Activated CD4-positive, alpha-beta T cell treated with anti-CD3 and anti-CD28 coated beads for 24 hours (primary cell): ENCODE data around the gene CIB1.

Experiments
- DNase-seq, 2 donors: peaks; one replicate each; pipeline ENCODE4 v3.0.0-alpha.2; 2020; ENCODE audit warnings: low read depth in 2 of 2

The CIB1 gene

DNA sequence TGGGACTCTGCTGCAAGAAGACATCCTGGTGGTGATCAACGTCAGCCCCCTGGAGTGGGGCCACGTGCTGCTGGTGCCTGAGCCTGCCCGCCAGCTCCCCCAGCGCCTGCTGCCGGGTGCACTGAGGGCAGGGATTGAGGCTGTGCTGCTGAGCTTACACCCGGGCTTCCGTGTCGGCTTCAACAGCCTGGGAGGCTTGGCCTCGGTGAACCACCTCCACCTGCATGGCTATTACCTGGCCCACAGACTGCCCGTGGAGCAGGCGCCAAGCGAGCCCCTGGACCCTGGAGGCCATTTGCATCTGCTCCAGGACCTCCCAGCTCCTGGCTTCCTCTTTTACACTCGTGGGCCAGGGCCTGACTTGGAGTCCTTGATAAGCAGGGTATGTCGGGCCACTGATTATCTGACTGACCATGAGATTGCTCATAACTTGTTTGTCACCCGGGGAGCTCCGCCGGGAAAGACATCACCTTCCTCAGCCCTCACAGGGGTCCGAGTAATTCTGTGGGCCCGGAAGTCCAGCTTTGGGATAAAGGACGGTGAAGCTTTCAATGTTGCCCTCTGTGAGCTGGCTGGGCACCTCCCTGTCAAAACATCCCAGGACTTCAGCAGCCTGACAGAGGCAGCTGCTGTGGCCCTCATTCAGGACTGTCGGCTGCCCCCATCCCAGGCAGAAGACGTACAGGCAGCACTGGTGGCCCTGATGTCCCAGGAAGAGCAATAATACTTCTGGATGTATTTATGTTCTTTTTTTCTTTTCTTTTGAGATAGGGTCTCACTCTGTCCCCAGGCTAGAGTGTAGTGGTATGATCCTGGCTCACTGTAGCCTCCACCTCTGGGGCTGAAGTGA is 7.8 kb upstream of the CIB1 start:
- DNase-seq: no peak

GRCh38 chr15:90240856-90241255 is 7.1 kb upstream of the CIB1 start:
- DNase-seq: no peak

- no peak for DNase-seq
Observed at GRCh38 chr15:90239371-90239770, 5.6 kb upstream of the CIB1 start.

- no peak for DNase-seq
Observed at GRCh38 chr15:90234096-90234988, 601 bp upstream of the CIB1 start, which contains the start of gene GDPGP1. Gene GDPGP1, plus strand, starts transcription at chr15:90234209. Its CDS starts 6,700 bp downstream, at chr15:90240909.

DNA sequence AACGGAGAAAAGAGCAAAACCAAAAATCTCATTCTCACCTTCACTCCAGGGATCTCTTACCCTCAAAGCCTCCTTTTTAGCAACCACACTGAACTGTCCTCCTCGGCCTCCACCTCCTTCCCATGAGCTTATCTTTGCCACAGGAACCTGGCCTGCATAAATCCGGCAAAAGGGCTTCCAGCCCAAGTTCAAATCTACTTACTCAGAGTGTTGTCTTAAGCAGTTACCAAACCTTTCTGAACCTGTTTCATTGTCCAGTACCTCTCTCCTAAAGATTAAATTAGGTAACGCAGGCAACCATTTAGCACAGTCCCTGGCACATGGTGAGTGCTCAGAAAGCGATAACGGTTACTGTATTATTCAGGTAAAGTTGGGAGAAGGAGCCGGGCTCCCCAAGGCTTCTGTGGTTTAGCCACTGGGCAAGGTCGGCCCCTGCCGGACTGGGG is 777 bp downstream of the CIB1 start:
- no peak for DNase-seq

DNA sequence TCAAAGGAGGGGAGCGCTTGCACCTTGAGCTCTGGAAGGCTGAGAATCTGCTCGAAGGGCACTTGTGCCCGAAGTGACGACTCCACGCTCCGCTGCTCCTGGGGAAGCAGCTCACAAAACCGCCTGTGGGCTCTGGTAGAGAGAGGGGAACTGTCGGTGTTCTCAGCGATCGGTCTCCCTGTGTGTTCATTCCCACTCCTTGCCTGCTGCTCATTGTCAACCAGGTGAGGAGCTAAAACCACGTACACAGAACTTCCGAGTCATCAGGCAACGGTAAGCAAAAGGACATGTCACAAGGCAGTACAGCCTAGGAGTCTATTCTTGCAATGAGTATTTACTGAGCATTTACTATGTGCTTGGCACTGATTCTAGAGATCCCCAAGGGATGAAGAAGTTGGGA is 1.5 kb downstream of the CIB1 start:
- DNase-seq: no peak

DNA sequence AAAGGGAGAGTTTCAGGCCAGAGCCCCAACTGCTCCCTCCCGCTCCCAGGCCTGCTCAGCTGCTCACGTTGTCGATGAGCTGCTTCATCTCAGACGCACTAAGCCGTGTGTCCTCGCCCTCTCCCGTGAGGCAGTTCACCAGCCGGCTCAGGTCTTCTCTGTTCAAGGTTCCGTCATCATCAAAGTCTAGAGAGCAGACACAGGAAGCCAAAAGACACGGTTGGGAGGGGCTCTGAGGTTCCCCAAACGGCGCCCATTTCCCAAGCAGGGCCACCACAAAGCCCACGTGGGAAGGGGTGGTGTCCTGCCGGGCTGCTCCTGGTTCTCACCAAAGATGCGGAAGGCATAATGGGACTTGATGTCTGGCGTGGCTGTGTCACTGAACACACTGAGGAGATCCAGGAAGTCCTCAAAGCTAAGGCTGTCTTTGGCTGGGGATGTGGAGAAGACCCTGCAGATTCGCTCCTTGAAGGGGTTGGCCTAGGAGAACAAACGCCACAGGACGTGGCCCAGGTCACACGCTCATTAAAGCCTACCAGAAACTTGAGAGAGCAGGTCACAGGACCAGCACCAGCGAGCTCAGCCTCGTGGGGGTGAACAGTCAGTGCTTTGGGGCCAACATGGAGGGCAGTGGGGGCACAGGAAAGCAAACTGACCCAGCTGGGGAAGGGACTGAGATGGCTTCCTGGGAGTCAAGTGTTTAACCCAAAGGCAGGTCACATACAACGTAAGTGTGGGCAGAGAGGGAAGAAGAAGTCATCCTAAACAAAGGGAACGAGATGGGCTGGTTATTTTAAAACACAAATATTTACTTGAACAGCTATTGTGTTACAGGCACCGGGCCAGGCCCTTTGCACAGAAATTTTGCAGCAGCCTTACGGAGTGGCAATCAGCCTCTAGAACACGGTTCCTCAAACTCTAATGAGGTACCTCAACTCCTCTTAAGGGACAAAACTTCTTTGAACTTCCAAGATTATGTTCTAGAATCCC is 2.4 kb downstream of the CIB1 start:
- peak; percentile 39 to 43 for DNase-seq

DNA sequence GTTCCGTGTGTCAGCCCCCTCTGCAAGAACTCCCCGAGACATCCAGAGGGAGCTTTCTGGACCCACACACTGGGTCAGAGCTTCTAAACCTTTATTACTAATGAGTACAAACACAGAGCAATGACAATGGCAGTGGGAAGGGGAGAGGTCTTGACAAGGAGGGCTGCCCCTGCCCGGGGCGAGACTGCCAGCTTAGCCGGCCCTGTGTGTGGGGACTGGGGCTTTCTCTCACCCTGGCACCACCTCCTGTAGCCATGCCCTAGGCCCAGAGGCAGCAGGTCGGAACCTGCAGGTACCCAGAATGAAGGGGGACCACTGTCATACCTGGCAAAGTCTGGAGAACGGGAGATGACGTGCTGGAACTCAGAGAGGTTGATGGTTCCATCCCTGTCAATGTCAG is 3.1 kb downstream of the CIB1 start:
- no peak for DNase-seq

DNA sequence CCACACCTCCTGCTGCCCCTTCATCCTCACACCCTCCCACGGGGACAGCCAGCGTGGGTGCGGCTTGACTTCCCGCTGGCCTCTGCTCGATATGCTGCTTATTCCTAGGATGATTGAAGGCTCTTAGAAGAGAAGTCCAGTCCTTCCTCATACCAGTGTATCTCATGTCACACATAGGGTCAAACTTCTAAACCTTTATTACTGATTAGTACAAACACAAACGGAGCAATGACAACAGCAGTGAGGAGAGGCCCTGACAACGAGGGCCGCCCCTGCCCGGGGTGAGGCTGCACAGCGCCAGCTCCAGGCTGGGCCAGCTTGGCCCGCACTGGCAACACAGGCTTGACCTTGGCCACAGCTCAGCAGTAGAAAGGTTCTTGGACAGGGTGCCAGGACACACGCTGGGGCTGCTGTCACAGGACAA is 3.7 kb downstream of the CIB1 start:
- DNase-seq: no peak

GRCh38 chr15:90228960-90229359 is 4.8 kb downstream of the CIB1 start:
- DNase-seq: no peak

- DNase-seq: no peak
Observed at GRCh38 chr15:90227816-90228772, 5.6 kb downstream of the CIB1 start.

- DNase-seq: no peak
Observed at GRCh38 chr15:90227336-90227735, 6.4 kb downstream of the CIB1 start.

- DNase-seq: no peak
Observed at GRCh38 chr15:90225504-90226234, 8.1 kb downstream of the CIB1 start.

- no peak for DNase-seq
Observed at GRCh38 chr15:90225047-90225446, 8.7 kb downstream of the CIB1 start.

GRCh38 chr15:90223441-90224165 is 10.1 kb downstream of the CIB1 start:
- DNase-seq: no peak

GRCh38 chr15:90222547-90222946 is 11.2 kb downstream of the CIB1 start:
- no peak for DNase-seq

- no peak for DNase-seq
Observed at GRCh38 chr15:90221246-90221900, 12.4 kb downstream of the CIB1 start.

DNA sequence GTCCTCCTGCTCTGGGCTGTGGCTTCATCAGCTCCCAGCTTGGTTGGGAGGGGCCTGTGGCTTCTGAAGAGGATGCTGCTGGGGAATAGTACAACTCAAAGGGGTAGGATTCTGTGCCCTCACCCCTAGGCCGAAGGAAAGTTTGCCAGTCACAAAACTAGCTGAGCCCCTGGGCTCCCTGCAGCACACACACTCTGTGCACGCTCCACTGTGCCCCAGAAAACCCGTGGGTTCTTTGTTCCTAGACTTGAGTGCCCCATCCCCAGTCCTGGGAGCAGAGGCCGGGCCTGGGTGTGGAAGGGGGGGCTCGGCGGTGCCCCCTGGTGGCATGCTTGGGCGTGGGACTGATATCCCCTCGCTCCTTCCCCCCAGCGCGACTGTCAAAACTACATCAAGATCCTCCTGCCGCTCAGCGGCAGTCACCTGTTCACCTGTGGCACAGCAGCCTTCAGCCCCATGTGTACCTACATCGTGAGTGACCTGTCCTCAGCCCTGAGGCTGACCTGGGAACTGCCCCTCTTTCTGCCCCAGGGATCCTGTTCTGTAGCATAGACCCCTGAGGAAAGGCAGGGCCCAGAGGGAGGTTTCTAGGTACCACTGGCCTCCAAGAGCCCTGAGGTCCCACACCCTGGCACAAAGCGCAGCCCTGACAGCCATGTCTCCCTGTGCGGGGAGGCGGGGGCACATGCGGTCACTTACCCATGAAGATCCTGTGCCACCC is 14.2 kb downstream of the CIB1 start:
- DNase-seq: peak; percentile 48 to 52
